ENCODE results near the gene CLPSL1. TPM values are rescaled to one million over a fixed set of nuclear protein-coding genes. Genes with fewer than 3 reads are reported as not detected.

CLPSL1 gene
- total and polyA plus RNA-seq, 2 of the 8 experiments (the other 6 are each of a cell fraction or from before 2014, with no cell fraction given), result not detected

- no peak for TF ChIP-seq CHD7 (IDR thresholded peaks at IDR 0.05; ENCODE audit: insufficient replicate concordance, low read length)
- no peak for TF ChIP-seq EZH2 (IDR thresholded peaks at IDR 0.05; ENCODE audit: low read depth, low read length, severe bottlenecking)
- TF ChIP-seq RBBP5 (IDR thresholded peaks at IDR 0.05; ENCODE audit: borderline replicate concordance, low read depth, low read length), result no peak
- no peak for TF ChIP-seq TAF1 (IDR thresholded peaks at IDR 0.05; ENCODE audit: low read depth, low read length)
- TF ChIP-seq SUZ12 (IDR thresholded peaks at IDR 0.05; ENCODE audit: low read length), result no peak
- TF ChIP-seq CBX5 (IDR thresholded peaks at IDR 0.05; ENCODE audit: low read depth, low read length), result no peak
- no peak for TF ChIP-seq CREB1 (IDR thresholded peaks at IDR 0.05)
- TF ChIP-seq CBX8 (IDR thresholded peaks at IDR 0.05; ENCODE audit: borderline replicate concordance, low read depth, low read length), result no peak
These were observed 27.9 kb downstream of the CLPSL1 start (continued) for GRCh38 chr6:35808688-35809087.
